IPS-20b (cell line): ENCODE measurements around the gene DMRT2.

Source experiments
- H3K27ac ChIP-seq: one replicate; pipeline ENCODE4 v1.5.1; 2013; ENCODE audit warnings: low read length
- H3K27me3 ChIP-seq: 2 replicates; pipeline ENCODE4 v1.6.1; 2013; ENCODE audit warnings: mild to moderate bottlenecking, low read length, inconsistent platforms; ENCODE audit not compliant: insufficient read depth
- H3K36me3 ChIP-seq: 2 replicates; pipeline ENCODE4 v1.6.1; 2013; ENCODE audit warnings: low read depth, mild to moderate bottlenecking, inconsistent platforms, low read length, moderate library complexity; ENCODE audit not compliant: insufficient read depth
- H3K4me1 ChIP-seq: 2 replicates; pipeline ENCODE4 v1.6.1; 2013; ENCODE audit warnings: mild to moderate bottlenecking, control low read depth, inconsistent platforms, low read length, moderate library complexity; ENCODE audit not compliant: insufficient read depth
- H3K4me3 ChIP-seq: 2 replicates; pipeline ENCODE4 v1.5.1; 2013; ENCODE audit warnings: mild to moderate bottlenecking, low read length, inconsistent platforms
- H3K9ac ChIP-seq: 2 replicates; pipeline ENCODE4 v1.6.1; 2013; ENCODE audit warnings: low read depth, mild to moderate bottlenecking, inconsistent platforms, low read length, moderate library complexity
- H3K9me3 ChIP-seq: 2 replicates; pipeline ENCODE4 v1.6.1; 2013; ENCODE audit warnings: mild to moderate bottlenecking, low read depth, low read length, inconsistent platforms; ENCODE audit not compliant: insufficient read depth

Gene DMRT2

DNA sequence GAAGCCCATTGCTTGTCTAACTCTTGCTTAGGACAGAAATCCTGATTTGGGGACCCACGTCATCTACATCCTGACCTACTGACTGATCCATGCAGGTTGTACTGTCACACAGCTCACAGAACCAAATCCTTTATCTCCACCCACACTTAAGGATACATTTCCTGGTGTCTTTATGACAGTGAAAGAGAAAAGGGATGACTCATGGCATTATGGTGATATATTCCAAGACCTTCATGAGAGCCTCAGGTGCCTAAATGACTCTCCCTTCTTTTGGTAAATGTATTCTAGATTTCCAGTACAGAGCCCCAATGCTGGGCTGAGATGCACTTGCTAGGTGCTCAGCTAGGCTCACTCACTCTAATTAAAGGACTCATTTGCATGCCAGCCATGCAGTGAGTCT is 26.0 kb upstream of the DMRT2 start:
- Histone ChIP-seq H3K9me3 (peaks cover 11% of the 10 kb centered on the region), H3K4me3 (no peak overlapping the region), H3K36me3 (no peaks in the 10 kb centered on the region), H3K27me3 (peaks cover 11% of the 10 kb centered on the region; the same call in 1 of the 2 replicates), H3K4me1 (no peaks in the 10 kb centered on the region), H3K9ac (no peak overlapping the region), H3K27ac (no peak overlapping the region)

DNA sequence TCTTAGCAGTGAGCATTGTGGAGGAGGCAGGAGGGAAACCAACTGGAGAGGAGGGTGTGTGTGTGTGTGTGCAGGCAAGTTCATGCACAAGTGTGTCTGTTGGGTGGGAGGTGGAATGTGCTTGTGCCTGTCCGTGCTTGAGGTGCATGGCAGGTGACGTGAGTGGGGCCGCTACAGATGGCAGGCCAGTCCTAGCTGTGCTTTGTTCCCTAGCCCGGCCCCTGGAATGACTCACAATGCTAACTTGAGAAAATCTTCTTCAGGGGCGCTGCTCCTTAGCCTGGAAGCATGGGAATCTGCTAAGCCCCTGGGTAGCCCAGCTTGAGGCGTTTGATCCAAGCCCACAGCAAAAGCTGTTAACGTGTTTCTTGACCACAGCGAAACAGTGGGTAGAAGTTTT is 25.0 kb upstream of the DMRT2 start:
- H3K4me3 ChIP-seq, result no peak overlapping the region
- peaks cover 2% of the 10 kb centered on the region; the same call in 1 of the 2 replicates for H3K4me1 ChIP-seq
- no peak overlapping the region for H3K9ac ChIP-seq
- no peak overlapping the region for H3K27ac ChIP-seq
- peaks cover 18% of the 10 kb centered on the region; the same call in 1 of the 2 replicates for H3K27me3 ChIP-seq
- no peaks in the 10 kb centered on the region for H3K36me3 ChIP-seq
- H3K9me3 ChIP-seq, result peaks cover 11% of the 10 kb centered on the region

DNA sequence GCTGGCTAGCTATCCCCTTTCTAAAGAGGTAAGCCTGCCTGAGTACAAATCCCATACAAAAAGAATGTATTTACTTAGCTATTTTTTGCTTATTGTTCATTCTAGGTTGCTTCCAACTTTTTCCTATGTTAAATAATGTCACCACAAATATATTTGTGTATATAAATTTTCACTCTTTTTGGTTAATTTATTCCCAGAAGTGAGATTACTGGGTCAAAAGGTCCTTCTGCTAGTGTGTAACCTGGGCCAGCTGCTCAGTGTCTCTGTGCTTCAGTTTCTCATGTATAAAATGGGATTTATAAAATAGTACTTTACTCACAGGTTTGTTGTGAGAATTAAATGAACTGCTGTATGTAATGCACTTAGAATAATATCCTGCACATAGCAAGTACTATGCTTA is 23.9 kb upstream of the DMRT2 start:
- peaks cover 11% of the 10 kb centered on the region for H3K9me3 ChIP-seq
- no peaks in the 10 kb centered on the region for H3K36me3 ChIP-seq
- H3K27me3 ChIP-seq, result peaks cover 19% of the 10 kb centered on the region
- no peak overlapping the region for H3K9ac ChIP-seq
- peaks cover 2% of the 10 kb centered on the region; the same call in 1 of the 2 replicates for H3K4me1 ChIP-seq
- H3K27ac ChIP-seq, result no peak overlapping the region
- no peak overlapping the region for H3K4me3 ChIP-seq

DNA sequence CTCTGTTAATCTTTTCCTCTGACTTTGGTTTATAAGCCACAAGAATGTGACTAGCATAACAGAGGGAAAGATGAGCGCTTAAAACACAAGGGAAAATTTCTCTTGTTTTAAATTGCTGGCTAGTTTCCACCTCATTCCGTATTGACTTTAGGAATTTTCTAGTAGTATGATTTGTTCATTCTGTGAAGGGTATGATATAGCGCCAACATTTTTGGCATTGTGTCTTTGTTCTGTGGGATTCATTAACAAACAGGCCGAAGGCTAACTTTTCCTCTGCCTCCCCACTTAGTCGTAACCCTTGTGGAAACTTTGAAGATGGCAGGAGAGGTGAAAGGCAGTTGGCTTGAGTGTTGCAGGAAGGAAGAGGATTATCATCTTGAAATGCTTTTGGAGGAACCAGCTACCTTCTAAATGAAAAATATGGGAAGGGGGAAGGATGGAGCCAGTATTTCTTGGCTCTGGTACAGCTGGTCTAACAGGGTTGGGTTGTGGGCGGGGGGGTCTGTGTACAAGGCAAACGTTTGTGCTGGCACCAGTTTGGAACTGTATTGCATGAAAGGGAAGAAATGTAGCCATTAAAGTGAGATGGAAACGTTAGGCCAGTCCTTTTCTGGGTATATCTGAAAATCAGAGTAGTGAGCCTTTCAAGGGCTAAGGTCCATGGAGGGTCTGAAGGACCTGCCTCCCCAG is 21.5 kb upstream of the DMRT2 start:
- Histone ChIP-seq H3K27me3 (peaks cover 24% of the 10 kb centered on the region), H3K9me3 (no peaks in the 10 kb centered on the region; the same call in 1 of the 2 replicates), H3K9ac (no peak overlapping the region), H3K4me3 (no peak overlapping the region), H3K36me3 (no peaks in the 10 kb centered on the region), H3K4me1 (peaks cover 2% of the 10 kb centered on the region; the same call in 1 of the 2 replicates), H3K27ac (no peak overlapping the region)

DNA sequence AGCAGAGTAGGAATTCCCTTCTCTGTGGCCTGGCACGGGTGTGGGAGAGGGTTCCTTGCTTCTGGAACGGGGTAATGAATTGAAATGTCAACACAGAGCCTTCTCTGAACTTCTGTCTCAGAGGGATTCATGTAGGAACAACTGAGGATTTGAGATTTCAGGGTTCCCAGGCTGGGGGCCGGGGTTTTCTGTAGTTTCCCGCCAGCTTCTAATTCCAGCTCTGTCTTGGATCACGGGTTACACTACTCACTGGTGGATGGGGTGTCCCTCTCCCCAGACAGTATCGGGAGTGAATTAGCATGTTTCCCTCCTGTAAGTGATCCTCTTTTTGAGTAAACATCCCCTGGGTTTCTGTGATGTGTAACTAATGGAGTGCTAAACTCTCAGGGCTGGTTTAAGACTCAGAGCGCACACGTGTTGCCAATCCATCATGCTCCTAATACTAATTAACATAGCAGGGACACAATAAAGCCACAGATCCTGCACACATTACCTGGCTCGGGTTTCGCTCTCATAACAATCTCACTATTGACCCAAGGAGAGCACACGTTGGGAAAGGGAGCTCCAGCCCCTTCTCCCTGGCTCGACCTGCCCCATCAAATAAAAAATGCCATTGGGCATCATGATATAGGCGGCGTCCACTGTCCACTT is 18.1 kb upstream of the DMRT2 start:
- Histone ChIP-seq H3K4me3 (no peak overlapping the region), H3K36me3 (no peaks in the 10 kb centered on the region), H3K9me3 (no peaks in the 10 kb centered on the region), H3K9ac (no peak overlapping the region), H3K27ac (no peak overlapping the region), H3K4me1 (peaks cover 2% of the 10 kb centered on the region; the same call in 1 of the 2 replicates), H3K27me3 (peaks cover 40% of the 10 kb centered on the region)

DNA sequence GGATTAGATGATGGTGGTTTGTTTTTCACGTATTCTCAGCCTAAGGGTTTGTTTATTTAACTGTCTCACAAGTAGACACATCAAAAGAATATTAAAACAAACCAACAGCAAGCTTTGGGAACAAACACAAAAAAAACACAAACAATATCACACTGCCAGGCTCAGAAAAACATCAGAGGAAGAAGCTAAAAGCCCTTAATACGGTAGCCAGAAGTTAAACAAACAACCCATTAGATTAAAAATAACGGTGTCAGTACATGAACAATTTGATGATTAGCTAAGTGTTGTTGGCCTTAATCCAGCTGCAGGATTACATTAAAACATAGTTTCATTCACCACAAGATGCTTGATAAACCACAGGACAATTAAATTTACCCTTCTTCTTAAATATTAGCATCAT is 15.9 kb upstream of the DMRT2 start:
- peaks cover 2% of the 10 kb centered on the region; the same call in 1 of the 2 replicates for H3K4me1 ChIP-seq
- no peak overlapping the region for H3K27ac ChIP-seq
- H3K9me3 ChIP-seq, result no peaks in the 10 kb centered on the region
- no peak overlapping the region for H3K4me3 ChIP-seq
- peaks cover 51% of the 10 kb centered on the region for H3K27me3 ChIP-seq
- no peaks in the 10 kb centered on the region for H3K36me3 ChIP-seq
- no peak overlapping the region for H3K9ac ChIP-seq

DNA sequence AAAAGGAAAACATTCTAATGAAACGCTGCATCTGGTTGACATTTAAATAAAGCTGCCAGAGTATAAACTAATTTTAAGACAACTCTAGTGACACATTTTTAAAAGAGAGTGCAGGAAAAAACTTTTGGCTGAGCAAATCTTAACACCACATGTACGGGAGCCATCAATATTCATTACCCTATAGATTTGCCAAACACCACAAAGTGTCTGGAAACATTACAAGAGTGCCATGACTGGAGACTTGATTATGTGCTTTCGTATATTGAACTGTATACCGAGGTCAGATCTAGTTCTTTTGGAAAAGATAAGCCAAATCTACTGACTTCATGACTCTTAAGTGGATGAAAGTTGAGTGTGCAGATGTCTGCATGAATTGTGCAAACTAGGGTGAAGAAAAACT is 10.6 kb upstream of the DMRT2 start:
- no peak overlapping the region for H3K4me3 ChIP-seq
- peaks cover 7% of the 10 kb centered on the region; the same call in 1 of the 2 replicates for H3K9me3 ChIP-seq
- no peak overlapping the region for H3K9ac ChIP-seq
- H3K36me3 ChIP-seq, result no peaks in the 10 kb centered on the region
- H3K4me1 ChIP-seq, result no peaks in the 10 kb centered on the region
- no peak overlapping the region for H3K27ac ChIP-seq
- peaks cover 91% of the 10 kb centered on the region for H3K27me3 ChIP-seq

DNA sequence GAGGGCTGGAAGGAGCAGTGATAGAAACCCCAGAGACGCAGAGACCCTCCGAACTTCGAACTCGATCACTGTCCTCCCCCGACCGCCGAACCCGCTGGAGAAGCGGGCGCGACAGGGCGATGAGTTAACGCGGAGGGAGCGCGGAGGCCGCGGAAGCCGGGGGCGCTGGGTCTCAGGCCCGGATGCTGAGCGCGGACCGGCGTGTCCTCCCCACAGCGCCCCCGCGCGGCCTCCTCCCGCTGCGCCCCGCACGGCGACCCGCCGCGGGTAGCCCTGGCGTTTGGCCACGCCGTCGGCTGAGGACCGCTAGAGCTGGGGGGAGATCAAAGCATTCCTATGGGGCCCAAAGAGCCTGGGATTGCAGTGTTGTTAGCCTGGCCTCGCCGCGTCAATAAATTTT is 7.7 kb upstream of the DMRT2 start:
- Histone ChIP-seq H3K9me3 (peaks cover 7% of the 10 kb centered on the region; the same call in 1 of the 2 replicates), H3K9ac (no peak overlapping the region), H3K27ac (no peak overlapping the region), H3K4me3 (peak overlapping the region; percentile 65), H3K4me1 (no peaks in the 10 kb centered on the region; the same call in 1 of the 2 replicates), H3K36me3 (no peaks in the 10 kb centered on the region), H3K27me3 (peaks cover 100% of the 10 kb centered on the region)

DNA sequence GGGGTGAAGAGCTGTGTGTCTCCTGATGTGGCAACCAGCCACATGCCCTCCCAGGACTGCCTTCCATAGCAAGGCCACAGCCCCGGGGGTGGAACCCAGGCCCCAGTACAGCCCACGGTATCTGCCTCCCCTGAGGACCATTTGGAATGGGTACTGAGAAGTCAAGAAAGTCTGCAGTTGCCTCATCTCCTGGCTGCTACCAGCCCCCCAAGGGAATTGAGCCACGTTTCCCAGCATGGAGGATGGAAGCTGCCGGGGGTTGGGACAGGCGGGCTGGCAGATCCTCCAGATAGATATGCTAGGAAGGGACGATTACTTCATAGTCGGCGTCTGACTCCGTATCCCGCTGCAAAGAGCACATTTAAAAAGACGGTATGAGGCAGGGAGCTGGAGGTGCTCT is 5.5 kb upstream of the DMRT2 start:
- no peak overlapping the region for H3K4me3 ChIP-seq

DNA sequence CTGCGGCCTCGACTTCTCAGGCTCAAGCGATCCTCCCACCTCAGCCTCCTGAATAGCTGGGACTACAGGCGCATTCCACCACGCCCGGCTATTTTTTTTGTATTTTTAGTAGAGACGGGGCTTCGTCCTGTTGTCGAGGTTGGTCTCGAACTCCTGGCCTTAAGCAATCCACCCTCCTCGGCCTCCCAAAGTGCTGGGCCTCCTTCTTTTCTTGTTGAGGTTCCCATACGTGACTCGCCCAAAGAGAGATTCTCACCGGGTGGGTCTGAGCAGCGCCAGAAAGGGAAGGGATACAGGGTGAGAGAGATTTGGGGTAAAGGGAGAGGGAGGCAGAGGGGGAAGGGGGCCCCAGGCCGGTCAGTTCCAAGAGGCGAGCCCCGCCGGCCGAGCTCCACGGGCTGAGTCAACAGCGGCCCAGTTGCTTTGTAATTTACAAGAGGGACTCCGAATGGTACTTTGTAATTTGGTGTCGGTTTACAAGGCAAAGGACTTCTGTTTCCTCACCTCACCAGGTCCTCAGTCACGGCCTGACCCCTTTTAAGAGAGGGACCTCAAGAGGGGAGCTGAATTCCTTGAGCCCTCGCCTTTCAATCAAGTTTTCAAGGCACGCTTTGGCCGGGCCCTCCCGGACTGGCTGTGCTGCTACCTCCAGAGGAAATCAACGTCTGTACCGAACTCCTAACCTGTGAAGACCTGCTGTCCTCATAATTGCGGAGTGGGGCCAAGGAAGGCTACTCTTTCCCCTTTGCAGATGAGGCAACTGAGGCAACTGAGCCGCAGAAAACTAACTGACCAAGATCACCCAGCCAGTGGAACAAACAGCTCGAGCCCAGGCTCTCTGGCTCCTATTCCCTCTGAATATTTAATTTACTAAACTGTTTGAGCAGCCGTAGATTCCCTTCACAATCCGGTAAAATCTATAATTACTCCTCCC is 3.3 kb upstream of the DMRT2 start:
- Histone ChIP-seq H3K27ac (no peak overlapping the region), H3K4me1 (no peaks in the 10 kb centered on the region; the same call in none of the 2 replicates), H3K4me3 (no peak overlapping the region), H3K9ac (no peak overlapping the region), H3K9me3 (peaks cover 7% of the 10 kb centered on the region; the same call in 1 of the 2 replicates), H3K36me3 (no peaks in the 10 kb centered on the region), H3K27me3 (peaks cover 100% of the 10 kb centered on the region)

More for the DNA sequence above, 5.5 kb upstream of the DMRT2 start:
- H3K9me3 ChIP-seq, result peaks cover 7% of the 10 kb centered on the region; the same call in 1 of the 2 replicates
- no peaks in the 10 kb centered on the region for H3K36me3 ChIP-seq
- H3K27me3 ChIP-seq, result peaks cover 100% of the 10 kb centered on the region
- no peak overlapping the region for H3K9ac ChIP-seq
- no peak overlapping the region for H3K27ac ChIP-seq
- H3K4me1 ChIP-seq, result no peaks in the 10 kb centered on the region; the same call in none of the 2 replicates

DNA sequence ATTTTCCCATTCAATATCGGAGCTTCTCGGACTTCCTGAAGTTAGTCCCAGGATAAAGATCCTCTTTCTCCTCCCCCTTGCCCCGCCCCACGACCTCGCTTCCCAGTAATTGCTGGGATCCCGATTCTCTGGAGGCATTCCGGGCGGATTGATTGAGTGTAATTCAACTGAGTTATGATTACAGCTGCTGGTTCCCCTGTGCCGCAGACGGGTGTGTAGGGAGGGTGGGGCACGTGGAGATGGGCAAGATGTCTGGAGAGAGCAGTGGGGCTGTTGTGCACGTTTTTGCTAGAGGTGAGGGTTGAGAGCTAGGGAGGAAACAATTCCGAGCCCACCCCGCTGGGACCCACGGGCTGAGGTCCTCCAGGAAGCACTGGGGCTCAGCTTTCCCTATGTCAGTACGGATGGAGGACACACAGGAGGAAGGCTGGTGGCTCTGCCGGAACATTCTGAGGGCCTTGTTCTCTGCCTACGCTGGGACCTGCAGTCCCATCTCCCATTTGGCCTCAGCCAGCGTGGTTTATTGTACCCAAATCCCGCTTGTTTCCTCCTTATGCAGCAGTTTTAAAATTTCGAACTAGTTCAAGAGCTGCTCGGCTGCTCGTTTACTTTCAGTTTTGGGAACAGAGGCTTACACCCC is 2.4 kb upstream of the DMRT2 start:
- H3K27me3 ChIP-seq, result peaks cover 100% of the 10 kb centered on the region
- H3K4me3 ChIP-seq, result no peak overlapping the region
- H3K9me3 ChIP-seq, result peaks cover 7% of the 10 kb centered on the region; the same call in 1 of the 2 replicates
- no peak overlapping the region for H3K27ac ChIP-seq
- H3K36me3 ChIP-seq, result no peaks in the 10 kb centered on the region
- H3K9ac ChIP-seq, result no peak overlapping the region
- H3K4me1 ChIP-seq, result no peaks in the 10 kb centered on the region; the same call in none of the 2 replicates
